ENCODE results near the gene CCDC93. TPM values are rescaled to one million over a fixed set of nuclear protein-coding genes. Genes with fewer than 3 reads are reported as not detected.

Gene CCDC93
- total RNA-seq, 1 experiment from 2014 or later, result 18.7 TPM

- ChIA-PET RAD21 (ENCODE audit: low non-redundant PET in 1 of 2, low total read pairs in 2 of 2, uncharacterized antibody in 2 of 2, unreplicated experiment in 2 of 2) (no interaction called here), CTCF (interaction anchor here (1.3 kb wide), 1 partner anchor 8 kb away, joined by 3 read pairs; no protein-coding TSS in a partner anchor), POLR2A (no interaction called here)
- H2AFZ ChIP-seq (ENCODE audit: low read depth, low read length, poor library complexity, severe bottlenecking), result no peak overlapping the region
- no peaks in the 10 kb centered on the region for H3K4me1 ChIP-seq (ENCODE audit: control insufficient read depth in 1 of 2, insufficient read depth in 2 of 2, low read length in 2 of 2)
- no peaks in the 10 kb centered on the region for H4K20me1 ChIP-seq (ENCODE audit: insufficient read depth)
- no peaks in the 10 kb centered on the region for H3K9me2 ChIP-seq (ENCODE audit: insufficient read depth)
- no peaks in the 10 kb centered on the region for H3K27me3 ChIP-seq (ENCODE audit: insufficient read depth, low read length)
- H3K79me2 ChIP-seq (ENCODE audit: insufficient read depth, low read length), result no peaks in the 10 kb centered on the region
- H3K9me3 ChIP-seq (ENCODE audit: control insufficient read depth in 1 of 2, insufficient read depth in 1 of 2, low read depth in 1 of 2, low read length in 2 of 2), result no peaks in the 10 kb centered on the region
- H3K27ac ChIP-seq (ENCODE audit: low read depth, low read length), result no peak overlapping the region
- no peak for DNase-seq (ENCODE audit: low read depth, low spot score)
- H3K9ac ChIP-seq (ENCODE audit: low read length), result no peak overlapping the region
- no peak overlapping the region for H3K4me3 ChIP-seq (replicated peaks in 1 of 2; ENCODE audit: low read depth in 1 of 2, low read length in 2 of 2)
- H3K36me3 ChIP-seq (ENCODE audit: control insufficient read depth in 1 of 2, insufficient read depth in 2 of 2, low read length in 2 of 2), result no peaks in the 10 kb centered on the region
- no peak for TF ChIP-seq TCF7L2 (IDR thresholded peaks at IDR 0.05; ENCODE audit: borderline replicate concordance, extremely low read depth, insufficient read depth, insufficient read length)
- TF ChIP-seq ATF3 (IDR thresholded peaks at IDR 0.05), result no peak
- no peak for TF ChIP-seq CEBPB (IDR thresholded peaks at IDR 0.05; ENCODE audit: low read depth)
- no peak for TF ChIP-seq ZNF274 (IDR thresholded peaks at IDR 0.05; ENCODE audit: low read depth, low read length)
- no peak for TF ChIP-seq EZH2 (IDR thresholded peaks at IDR 0.05)
- TF ChIP-seq ZBTB33 (IDR thresholded peaks at IDR 0.05; ENCODE audit: extremely low read depth, insufficient replicate concordance, low read length), result no peak
- no peak for TF ChIP-seq EGR1 (IDR thresholded peaks at IDR 0.05; ENCODE audit: low read depth)
- no peak for TF ChIP-seq REST (IDR thresholded peaks at IDR 0.05; ENCODE audit: low read depth)
- TF ChIP-seq JUND (IDR thresholded peaks at IDR 0.05), result no peak
- TF ChIP-seq ZFX (IDR thresholded peaks at IDR 0.05), result no peak
- no peak for TF ChIP-seq CBX3 (IDR thresholded peaks at IDR 0.05; ENCODE audit: low read depth)
- TF ChIP-seq FOSL1 (IDR thresholded peaks at IDR 0.05; ENCODE audit: low read depth), result no peak
- no peak for TF ChIP-seq YY1 (IDR thresholded peaks at IDR 0.05; ENCODE audit: extremely low read depth, insufficient replicate concordance, low read depth, low read length)
- TF ChIP-seq SRF (IDR thresholded peaks at IDR 0.05; ENCODE audit: low read depth), result no peak
- BruUV-seq (replicated peaks), result no TSS peak
- intact Hi-C loops (cut with micrococcal nuclease), result loop anchor here (10.0 kb wide), 1 partner anchor 614 kb away; no protein-coding TSS in a partner anchor
- no peak for ATAC-seq
- no peak overlapping the region for H3K4me2 ChIP-seq (ENCODE audit: low read length)
These were observed 27.0 kb upstream of the CCDC93 start for GRCh38 chr2:118040891-118041290.
